PC-3 (cell line): ENCODE measurements around the gene NKD2.

Experiments used
- CTCF ChIP-seq: fragments of 300-600 bp; sonication (generic); conservative IDR thresholded peaks from 2 replicates; pipeline ENCODE4 v1.5.1; 2017; ENCODE audit warnings: antibody characterized with exemption, low read depth, mild to moderate bottlenecking, low read length
- EZH2 ChIP-seq: fragments of 300-600 bp; sonication (generic); IDR thresholded peaks from one replicate; pipeline ENCODE4 v1.6.1; 2017; ENCODE audit warnings: antibody characterized with exemption, mild to moderate bottlenecking, low read length; ENCODE audit not compliant: unreplicated experiment
- EZH2phosphoT487 ChIP-seq: fragments of 300-600 bp; sonication (generic); IDR thresholded peaks from 2 replicates; pipeline ENCODE4 v1.6.1; 2018; ENCODE audit warnings: mild to moderate bottlenecking, antibody characterized with exemption, low read length, borderline replicate concordance

- TF ChIP-seq CTCF = no peak
- TF ChIP-seq EZH2 = no peak
- TF ChIP-seq EZH2phosphoT487 = no peak
Measured at GRCh38 chr5:1001406-1002270, 7.0 kb upstream of the NKD2 start.
